ENCODE results near the gene TFB2M. TPM values are rescaled to one million over a fixed set of nuclear protein-coding genes. Genes with fewer than 3 reads are reported as not detected.

Gene TFB2M
- total RNA-seq, 4 donors from 2014 or later, result 6.8 to 10.9 (median 9.3) TPM

- intact Hi-C loops (cut with DNase I; ENCODE audit: low total_unique reads), result no loop called here
- DNase-seq (ENCODE audit: low spot score in 2 of 2), result no peak
- 90 to 91% methylated on average over 15 of the region's 15 CpGs for WGBS, 2 donors
- no peak for TF ChIP-seq POLR2A (IDR thresholded peaks at IDR 0.05)
- no peak for TF ChIP-seq CTCF (IDR thresholded peaks at IDR 0.05)
- no peak overlapping the region for H3K4me3 ChIP-seq (ENCODE audit: low read depth, poor library complexity, severe bottlenecking)
These were observed 14.7 kb upstream of the TFB2M start for GRCh38 chr1:246580497-246581370.

GRCh38 chr1:246579818-246580217 is 13.8 kb upstream of the TFB2M start:
- TF ChIP-seq POLR2A (IDR thresholded peaks at IDR 0.05) (no peak), CTCF (IDR thresholded peaks at IDR 0.05) (no peak)
- no peak overlapping the region for H3K4me3 ChIP-seq (ENCODE audit: low read depth, poor library complexity, severe bottlenecking)
- WGBS, 2 donors, result 49 to 50% methylated on average over 3 of the region's 3 CpGs
- intact Hi-C loops (cut with DNase I; ENCODE audit: low total_unique reads), result no loop called here
- DNase-seq (ENCODE audit: low spot score in 2 of 2), result no peak

- TF ChIP-seq CTCF (IDR thresholded peaks at IDR 0.05) (no peak), POLR2A (IDR thresholded peaks at IDR 0.05) (no peak)
- no peak for DNase-seq (ENCODE audit: low spot score in 2 of 2)
- WGBS, 2 donors, result 59 to 68% methylated on average over 2 of the region's 2 CpGs
- H3K4me3 ChIP-seq (ENCODE audit: low read depth, poor library complexity, severe bottlenecking), result no peak overlapping the region
- intact Hi-C loops (cut with DNase I; ENCODE audit: low total_unique reads), result no loop called here
These were observed 11.7 kb upstream of the TFB2M start for GRCh38 chr1:246577720-246578106.

GRCh38 chr1:246577082-246577719 is 11.1 kb upstream of the TFB2M start:
- no peak for DNase-seq (ENCODE audit: low spot score in 2 of 2)
- TF ChIP-seq POLR2A (IDR thresholded peaks at IDR 0.05) (no peak), CTCF (IDR thresholded peaks at IDR 0.05) (no peak)
- H3K4me3 ChIP-seq (ENCODE audit: low read depth, poor library complexity, severe bottlenecking), result no peak overlapping the region
- intact Hi-C loops (cut with DNase I; ENCODE audit: low total_unique reads), result no loop called here
- 82 to 87% methylated on average over 5 of the region's 5 CpGs for WGBS, 2 donors

GRCh38 chr1:246576709-246577032 is 10.6 kb upstream of the TFB2M start:
- WGBS, 2 donors, result 86 to 98% methylated on average over 3 of the region's 3 CpGs
- no peak for DNase-seq (ENCODE audit: low spot score in 2 of 2)
- no peak overlapping the region for H3K4me3 ChIP-seq (ENCODE audit: low read depth, poor library complexity, severe bottlenecking)
- no peak for TF ChIP-seq POLR2A (IDR thresholded peaks at IDR 0.05)
- TF ChIP-seq CTCF (IDR thresholded peaks at IDR 0.05), result no peak
- intact Hi-C loops (cut with DNase I; ENCODE audit: low total_unique reads), result no loop called here

Data from lower leg skin (tissue), 4 donors.